GM19324 (cell line): ENCODE measurements around the gene ASB9.
"Not testable (repeated sequence)": the region's sequence is repeated elsewhere in the genome, so short reads cannot be mapped to it uniquely, and the experiment has no call there.

Experiments
- ATAC-seq: cut with Tn5 transposase; IDR thresholded peaks from one replicate; pipeline ENCODE4 v1.9.1; 2021; ENCODE audit warnings: mild to moderate bottlenecking, moderate library complexity; ENCODE audit not compliant: unreplicated experiment, low FRiP score

Gene ASB9

GRCh38 chrX:15269618-15270521 lies at the start of gene ASB9:
Gene ASB9 (minus strand): TSS chrX:15270083. CDS start chrX:15269874, 209 bp downstream.
- no peak for ATAC-seq

GRCh38 chrX:15319075-15319474 lies 49.2 kb upstream of the ASB9 start:
- no peak for ATAC-seq

GRCh38 chrX:15315509-15315908 lies 45.6 kb upstream of the ASB9 start, which contains the start of gene ASB11:
Gene ASB11 (minus strand): TSS chrX:15315640. CDS start chrX:15315605, 35 bp downstream.
- ATAC-seq, result no peak

GRCh38 chrX:15314472-15314871 lies 44.6 kb upstream of the ASB9 start:
- no peak for ATAC-seq

DNA sequence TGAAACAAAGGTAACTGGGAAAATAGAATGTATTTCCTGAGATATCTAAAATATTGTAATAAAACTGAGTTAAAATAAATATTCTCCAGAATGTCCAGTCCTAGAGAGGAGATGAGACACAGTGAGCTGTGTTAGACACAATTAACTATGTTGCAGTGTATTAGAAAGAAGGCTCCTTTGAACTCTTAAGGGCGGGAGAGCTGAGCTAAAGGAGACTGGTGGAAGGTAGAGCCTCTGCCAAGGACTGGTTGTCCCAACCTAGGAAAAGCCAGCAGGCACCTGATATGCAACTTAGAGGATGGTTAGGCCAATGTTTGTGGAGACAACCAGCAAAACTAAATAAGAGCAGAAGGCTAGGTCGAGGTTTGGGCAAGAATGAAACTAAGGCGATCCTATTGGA lies 41.2 kb upstream of the ASB9 start:
- ATAC-seq, result no peak

DNA sequence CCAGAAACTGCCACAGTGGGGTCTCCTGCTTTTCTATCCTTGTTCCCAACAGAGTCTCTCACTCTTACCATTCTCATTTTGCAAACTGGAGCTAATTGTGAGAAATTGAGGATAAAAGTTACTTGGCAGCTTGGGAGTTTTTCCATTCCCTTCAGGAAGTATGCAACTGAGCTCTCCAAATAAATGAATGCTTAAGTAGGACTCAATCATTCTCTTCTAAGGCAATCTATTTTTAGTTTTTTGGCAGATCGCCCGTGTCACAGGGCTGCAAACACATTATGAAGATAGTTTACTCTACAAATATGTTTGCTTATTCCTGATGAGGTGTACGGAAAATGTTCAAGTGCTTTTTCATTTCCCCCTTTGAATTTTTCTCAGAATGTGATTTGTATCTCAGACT lies 40.2 kb upstream of the ASB9 start:
- no peak for ATAC-seq

- ATAC-seq, result not testable (repeated sequence)
Observed at GRCh38 chrX:15305899-15306298, 36.0 kb upstream of the ASB9 start.

- no peak for ATAC-seq
Observed at GRCh38 chrX:15301924-15302323, 32.0 kb upstream of the ASB9 start.

- no peak for ATAC-seq
Observed at GRCh38 chrX:15299941-15300851, 30.3 kb upstream of the ASB9 start.

- no peak for ATAC-seq
Observed at GRCh38 chrX:15298780-15299179, 28.9 kb upstream of the ASB9 start.

GRCh38 chrX:15298201-15298600 lies 28.3 kb upstream of the ASB9 start:
- no peak for ATAC-seq

GRCh38 chrX:15293451-15293850 lies 23.6 kb upstream of the ASB9 start:
- no peak for ATAC-seq

DNA sequence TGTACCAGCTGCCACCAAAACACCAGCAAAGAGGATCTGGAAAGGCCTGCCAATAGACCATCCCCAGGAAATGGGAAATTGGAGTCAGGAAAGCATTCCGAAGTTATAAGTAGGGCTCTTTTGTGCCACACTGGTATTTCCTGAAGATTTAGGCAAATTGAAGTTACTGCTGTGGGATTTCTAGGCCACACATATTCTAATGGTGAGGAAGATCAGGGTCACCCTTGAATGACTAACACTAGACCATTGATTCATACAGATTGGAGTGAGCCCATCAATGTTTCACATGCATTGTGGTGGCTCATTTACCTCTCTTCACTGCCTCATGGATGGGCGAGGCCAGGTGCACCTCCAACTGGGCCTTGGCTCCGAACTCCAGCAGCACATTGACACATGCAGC lies 23.0 kb upstream of the ASB9 start:
- no peak for ATAC-seq

DNA sequence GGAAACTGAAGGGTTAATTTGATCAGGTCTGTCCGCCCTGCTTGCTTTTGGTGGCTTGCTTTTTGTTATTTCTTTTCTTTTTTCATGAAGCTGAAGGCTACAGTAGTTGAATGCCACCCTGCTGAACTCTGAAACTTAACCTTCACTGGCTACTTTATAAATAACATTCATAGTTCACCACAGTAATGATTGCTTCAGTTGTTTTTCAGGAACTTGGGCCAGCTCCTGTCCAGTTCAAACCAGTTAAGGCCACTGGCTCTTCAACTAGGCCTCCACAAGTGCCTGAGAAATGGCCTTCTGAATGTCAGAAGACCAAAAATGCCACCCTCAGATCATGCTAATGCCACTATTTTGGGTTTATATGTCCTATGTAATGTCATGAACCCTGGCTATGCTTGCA lies 7.7 kb upstream of the ASB9 start:
- ATAC-seq, result no peak

- no peak for ATAC-seq
Observed at GRCh38 chrX:15274946-15275345, 5.1 kb upstream of the ASB9 start.

DNA sequence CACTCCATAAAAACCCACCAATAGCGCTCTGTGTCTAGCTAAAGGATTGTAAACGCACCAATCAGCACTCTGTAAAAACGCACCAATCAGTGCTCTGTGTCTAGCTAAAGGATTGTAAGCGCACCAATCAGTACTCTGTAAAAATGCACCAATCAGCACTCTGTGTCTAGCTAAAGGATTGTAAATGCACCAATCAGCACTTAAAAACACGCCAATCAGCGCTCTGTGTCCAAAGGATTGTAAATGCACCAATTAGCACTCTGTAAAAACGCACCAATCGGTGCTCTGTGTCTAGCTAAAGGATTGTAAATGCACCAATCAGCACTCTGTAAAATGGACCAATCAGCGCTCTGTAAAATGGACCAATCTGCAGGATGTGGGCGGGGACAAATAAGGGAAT lies 3.4 kb upstream of the ASB9 start:
- ATAC-seq, result not testable (repeated sequence)

- no peak for ATAC-seq
Observed at GRCh38 chrX:15271757-15272156, 1.9 kb upstream of the ASB9 start.

DNA sequence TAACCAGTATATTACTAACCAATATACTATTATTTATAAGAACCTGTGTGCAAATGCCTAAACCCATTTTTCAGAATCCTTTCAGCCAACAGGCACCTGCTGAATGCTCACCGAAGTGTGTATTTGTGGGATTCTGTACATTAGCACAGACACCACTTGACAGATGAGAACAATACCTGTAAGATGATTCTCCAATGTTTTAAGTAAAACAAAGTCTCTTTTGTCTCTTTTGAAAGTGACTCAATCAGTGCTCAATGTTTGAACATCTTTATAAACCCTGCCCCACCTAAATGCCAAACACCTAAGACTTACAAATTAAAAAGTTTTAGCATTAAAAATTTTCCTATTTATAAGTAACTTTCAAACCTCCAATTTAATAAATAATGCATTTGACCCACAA lies 763 bp downstream of the ASB9 start:
- ATAC-seq, result no peak

DNA sequence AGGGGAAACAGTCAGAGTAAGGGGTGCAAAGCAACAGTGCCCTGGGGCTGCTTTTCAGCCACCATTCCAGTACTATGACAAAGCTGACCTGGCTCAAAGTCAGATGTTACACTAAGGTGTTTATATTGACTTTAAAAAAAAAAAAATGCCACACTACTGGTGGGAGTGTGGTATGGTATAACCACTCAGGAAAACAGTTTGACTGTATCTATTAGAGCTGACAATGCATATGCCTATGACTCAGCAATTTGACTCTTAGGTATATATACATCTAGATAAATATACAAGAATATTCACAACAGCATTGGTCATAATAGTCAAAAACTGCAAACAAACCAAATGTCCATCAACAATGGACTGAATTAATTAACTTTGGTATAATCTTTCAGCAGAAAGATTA lies 15.0 kb downstream of the ASB9 start:
- ATAC-seq, result no peak

- no peak for ATAC-seq
Observed at GRCh38 chrX:15245896-15246295, 24.0 kb downstream of the ASB9 start.

DNA sequence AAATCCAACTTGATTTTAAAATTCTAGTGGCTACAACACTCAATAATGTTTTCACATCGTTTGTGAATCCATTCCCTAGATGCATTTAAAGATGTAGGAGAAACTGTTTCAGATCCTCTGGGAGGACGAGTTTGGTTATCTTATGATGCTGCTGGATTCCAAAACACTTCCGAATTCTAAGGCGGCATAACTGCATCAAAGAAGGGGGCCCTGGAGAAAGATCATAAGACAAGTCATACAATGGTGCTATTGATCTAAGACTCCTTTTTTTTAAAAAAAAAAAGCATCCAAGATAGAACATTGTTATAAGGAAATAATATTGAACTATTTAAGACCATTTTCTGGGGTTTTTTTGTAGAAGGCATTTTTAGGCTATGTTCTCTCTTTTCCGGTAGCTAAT lies 25.5 kb downstream of the ASB9 start:
- ATAC-seq, result no peak
